Stimulated activated CD4-positive, alpha-beta T cell treated with anti-CD3 and anti-CD28 coated beads, Interleukin-15, amount 100 ng/mL, for 24 hours (primary cell): Measurements from ENCODE around the gene PPP1R13L.

ENCODE experiments used
- DNase-seq: peaks from one replicate; pipeline ENCODE4 v3.0.0-alpha.2; 2020

PPP1R13L gene

DNA sequence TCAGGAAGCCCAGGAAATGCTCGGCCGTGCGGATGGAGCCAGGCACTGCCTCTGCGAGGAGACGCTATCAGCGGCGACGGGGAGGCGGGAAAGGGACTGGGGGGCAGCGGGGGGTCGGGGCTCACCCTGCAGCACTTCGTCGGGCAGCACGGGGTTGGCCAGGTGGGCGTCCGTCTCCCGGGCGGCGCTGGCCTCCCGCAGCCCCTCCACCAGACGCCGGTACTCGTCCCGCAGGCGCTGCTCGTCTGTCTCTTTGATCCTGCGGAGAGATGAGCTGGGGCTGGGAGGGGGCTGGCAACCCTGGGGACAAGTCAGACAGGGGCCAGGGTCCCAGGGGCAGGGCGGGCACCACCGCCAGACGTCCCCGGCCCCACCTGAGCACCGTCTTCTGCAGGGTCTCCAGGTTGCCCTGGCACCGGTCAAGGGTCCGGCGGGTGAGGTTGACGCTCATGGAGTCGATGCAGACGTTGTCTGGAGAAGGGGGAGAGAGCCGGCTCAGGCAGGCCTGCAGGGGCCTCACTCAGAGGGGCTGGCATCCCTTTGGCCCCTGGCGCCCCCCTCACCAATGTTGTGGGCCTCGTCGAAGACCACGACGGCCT is 40.9 kb downstream of the PPP1R13L start:
- DNase-seq: no peak

DNA sequence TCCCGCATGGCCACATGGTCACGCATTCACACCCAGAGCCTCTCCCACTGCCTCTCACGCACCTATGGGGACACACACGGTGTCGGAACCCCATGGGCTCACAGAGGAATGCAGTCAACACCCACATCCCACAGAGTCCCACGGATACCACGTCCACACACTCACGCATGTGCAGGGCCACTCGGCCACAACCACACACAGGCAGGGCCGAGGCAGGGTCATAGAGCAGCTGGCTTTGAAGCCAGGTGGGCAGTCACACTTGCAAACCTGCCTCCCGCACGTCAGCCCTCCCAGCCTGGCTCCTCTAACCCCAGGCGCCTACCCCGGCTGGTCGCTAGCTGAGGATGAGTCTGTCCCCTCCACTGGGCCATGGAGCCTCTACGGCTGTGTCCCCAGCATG is 42.6 kb downstream of the PPP1R13L start:
- DNase-seq: no peak

DNA sequence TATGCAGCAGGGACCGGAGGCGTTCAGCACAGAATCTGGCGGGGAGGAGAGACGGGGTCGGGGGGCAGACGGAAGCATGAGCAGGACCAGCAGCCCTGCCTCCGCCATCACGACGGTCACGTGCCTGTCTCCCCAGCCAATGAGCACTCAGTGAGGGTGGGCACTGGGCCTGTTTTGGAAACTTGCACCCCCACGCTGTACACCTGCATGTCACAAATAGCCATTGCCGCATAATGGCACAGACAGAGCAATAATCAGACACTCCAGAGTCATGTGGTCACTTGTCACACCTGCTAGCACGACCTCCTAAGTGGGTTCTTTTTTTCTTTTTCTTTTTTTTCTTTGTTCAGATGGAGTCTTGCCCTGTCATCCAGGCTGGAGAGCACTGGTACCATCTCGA is 43.3 kb downstream of the PPP1R13L start:
- no peak for DNase-seq

DNA sequence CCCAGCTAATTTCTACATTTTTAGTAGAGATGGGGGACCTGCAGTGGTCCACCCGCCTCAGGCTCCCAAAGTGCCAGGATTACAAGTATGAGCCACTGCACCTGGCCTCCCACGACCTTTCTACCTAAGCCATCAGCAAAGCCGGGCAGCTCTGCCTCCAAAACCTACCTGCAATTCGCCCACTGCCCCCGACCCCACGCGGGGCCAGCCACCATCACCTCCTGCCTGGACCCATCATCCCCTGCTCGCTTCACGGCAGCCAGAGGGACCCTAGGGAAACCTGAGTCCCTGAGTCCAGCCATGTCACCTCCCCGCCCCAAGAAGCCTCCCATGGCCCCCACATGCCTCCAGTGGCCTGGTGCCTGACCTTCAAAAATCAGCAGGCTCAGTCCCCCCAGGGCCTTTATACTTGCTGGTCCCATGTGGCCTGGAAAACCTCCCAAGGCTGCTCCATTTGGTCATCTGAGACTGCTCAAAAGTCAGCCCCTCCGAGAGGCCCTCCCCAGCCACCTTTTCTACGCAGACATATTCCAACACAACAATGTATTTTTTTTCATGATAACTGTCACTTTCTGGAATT is 46.6 kb downstream of the PPP1R13L start:
- DNase-seq: no peak

DNA sequence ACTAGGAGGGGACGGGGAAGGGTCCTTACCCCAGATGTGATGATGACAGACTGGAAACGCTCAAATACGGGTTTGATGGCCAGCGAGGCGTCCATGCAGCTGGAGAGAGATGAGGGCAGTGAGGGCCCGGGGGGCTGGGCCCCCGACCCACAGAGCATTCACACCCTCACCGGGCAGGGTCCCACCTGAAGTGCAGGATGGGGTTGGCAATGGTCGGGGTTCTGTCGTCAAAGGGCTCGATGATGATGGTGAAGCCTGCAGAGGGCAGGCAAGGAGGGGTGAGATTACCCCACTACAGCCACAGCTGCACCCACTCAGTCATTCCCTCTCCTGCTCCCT is 47.5 kb downstream of the PPP1R13L start:
- DNase-seq: no peak

DNA sequence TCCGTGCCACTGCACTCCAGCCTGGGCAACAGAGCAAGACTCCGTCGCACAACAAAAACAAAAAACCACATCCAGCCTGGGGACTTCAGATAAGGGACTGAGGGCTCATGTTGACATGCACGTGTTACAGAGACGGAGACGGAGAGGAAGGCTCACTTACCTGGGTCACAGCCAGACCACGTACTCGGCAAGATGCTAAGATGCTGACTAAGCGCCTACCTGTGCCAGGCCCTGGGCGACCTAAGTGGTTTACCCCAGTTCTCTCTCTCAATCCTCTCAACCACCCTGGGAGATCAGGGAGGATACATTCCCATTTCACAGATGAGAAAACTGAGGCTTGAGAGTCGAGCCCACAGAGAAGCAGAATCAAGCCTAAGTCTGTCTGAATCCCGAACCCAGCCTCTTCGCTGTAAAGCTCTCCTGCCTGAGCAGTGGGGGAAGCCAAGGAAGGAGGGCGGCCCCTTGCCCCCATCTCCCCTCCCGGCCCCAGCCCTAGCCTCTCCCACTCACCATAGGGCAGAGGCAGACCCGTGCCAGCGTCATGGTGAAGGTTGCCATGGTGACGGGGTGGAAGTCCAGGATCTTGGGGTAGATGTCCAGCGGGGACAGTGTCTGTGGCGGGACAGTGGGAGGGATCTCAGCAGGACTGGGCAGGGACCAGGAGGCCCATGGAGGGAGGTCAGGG is 48.0 kb downstream of the PPP1R13L start:
- no peak for DNase-seq

DNA sequence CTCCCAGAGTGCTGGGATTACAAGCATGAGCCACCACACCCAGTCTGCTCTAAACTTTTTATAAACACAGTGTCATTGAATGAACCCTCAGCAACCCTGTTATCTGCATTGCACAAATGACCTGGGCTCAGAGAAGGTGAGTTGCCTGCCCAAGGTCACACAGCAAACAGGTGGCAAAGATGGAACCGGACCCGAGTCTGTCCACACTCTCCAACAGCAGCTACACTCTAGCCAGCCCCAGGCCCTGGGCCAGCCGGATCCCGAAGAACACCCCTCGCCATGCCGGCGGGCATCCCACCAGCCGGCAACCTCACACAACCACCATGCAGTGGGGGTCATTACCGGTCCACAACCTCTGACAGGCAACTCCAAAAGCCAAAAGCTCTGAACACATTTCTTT is 49.0 kb downstream of the PPP1R13L start:
- DNase-seq: no peak

DNA sequence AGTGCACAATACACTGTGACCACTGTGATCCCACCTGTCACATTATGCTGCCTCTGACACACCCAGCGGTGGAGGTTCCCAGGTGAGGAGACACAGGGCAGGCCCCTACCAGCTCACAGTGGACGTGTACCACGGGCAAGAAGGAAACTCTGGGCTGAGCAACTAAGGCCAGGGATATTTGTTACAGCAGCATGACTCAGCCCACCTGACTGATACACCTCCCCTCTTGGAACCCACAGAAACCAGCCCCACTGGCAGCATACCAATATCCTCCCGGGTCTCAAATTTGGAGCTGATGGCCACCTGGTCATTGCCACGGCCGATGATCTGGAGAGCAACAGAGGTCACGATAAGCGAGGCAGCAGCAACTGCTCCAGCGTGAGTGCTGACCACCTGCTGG is 49.5 kb downstream of the PPP1R13L start:
- no peak for DNase-seq

DNA sequence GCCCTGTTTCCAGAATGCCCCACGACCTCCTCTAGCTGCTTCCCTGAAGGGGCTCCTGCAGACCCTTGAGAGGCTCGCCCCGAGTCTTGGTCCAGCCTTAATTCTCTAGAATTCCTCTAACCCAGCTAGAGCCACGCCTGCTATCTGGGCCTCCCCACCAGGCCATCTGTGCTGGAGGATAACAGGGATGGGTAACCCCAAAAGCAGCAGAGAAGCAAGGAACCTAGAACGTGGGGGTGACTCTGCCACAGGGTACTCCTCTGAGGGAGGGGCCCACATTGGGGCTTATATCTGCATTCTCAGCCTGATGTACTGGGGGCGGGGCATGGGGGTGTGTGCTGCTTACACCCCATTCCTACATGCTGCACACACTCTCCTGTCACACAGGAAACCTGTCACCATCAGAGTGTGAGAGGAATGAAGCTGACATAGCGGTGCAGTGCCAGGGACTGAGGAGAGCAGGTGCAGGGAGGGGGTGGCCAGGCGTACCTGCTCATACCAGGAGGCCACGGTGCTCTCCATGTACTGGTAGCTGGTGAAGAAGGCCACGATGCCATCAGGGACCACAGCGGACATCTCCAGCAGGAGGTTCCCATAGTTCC is 50.5 kb downstream of the PPP1R13L start:
- no peak for DNase-seq

DNA sequence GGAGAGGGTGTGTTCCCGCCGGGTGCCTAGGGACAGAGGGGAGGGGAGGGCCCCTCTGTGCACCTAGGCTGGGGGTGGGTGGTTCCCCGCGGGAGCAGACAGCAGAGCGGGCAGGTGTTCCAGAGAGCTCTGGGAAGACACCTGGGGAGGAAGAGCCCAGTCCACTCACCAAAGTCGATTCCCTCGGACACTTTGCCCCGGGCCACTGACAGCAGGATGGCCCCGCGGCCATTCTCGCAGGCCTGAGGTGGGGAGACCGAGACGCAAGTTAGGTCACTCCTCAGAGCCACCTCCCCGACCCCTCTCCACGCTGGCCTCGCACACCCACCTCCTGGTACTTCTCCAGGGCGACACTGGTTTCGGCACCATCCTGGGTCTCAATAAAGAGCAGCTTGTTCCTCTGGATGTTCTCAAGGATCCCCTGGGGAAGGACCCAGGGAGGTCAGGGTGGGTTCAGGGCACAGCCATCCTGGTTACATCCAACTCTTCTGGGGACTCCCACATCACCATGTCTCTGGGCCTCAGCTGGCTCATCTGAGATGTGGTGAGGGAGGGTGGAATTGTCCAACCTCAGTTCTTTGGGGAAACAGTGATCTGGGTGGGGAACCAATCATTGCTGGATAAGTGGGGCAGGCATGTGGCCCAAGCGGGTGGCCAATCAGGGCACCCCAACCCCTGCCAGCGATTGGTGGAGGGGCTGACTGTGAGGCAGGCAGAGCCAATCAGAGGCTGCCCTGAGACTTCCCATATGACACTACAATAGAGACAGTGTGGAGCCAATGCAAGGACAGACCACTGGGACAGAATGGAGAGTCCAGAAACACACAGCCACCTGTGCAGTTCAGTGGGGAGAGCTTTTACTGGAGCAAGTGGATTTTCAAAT is 51.7 kb downstream of the PPP1R13L start:
- DNase-seq: no peak

DNA sequence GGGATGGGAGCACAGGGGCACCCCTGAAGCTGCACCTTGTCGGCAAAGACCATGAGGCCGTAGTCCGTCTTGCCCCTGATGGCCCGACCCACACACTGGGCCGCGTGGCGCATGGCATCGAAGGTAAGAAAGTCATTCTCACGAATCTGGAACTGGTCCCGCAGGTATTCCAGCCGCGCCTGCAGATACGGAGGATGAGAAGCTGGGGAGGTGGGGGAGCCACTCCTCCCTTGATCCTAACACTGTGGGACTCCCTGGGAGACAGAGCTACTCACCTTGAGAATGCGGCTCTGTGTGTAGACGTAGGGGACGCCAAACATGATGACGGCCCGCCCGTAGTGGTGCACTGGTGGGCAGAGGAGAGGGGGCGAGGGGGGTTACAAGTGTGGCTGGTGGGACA is 52.4 kb downstream of the PPP1R13L start:
- no peak for DNase-seq

DNA sequence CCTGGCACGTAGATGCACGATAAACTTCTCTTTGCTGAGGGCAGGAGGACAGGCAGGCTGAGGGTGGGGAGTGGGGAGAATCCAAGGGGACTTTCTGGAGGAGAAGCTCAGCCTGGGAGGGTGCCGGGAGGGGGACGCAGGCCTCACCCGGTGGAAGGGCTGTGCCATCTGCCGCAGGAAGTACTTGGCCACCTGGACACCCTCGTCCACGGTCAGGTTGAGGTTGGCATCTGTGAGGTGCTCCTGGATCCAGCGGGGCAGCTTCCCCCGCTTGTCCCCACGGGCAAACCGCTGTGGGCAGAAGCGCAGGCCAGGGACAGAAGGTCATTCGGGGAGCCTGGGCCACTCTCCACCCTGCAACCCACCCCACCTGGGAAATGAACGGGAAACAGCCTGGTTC is 52.8 kb downstream of the PPP1R13L start:
- no peak for DNase-seq

DNA sequence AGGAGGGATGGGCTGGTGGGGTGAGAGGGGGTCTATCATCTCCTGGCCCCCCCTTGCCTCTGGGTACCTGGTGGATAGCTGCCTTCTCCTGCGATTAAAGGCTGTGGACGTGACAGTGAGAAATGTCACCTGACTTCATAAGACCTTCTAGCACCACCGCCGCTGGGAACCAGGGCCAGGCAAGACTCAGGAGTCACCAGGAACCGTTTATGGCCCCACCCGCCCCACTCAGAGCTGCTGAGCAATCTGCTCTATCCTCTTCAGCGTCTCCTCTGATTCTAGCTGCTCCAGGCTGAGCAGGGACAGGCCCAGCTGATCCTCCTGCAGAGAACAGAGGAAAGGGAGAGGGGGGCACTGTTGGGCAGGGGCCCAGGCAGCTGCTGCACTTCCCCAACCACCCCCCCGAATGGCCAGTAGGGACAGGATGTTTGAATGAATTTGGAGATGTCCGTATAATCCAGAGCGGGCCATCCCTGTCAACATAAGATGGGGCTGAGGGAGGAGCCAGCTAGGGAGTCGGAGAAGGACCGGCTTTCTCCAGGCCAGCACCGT is 53.4 kb downstream of the PPP1R13L start:
- no peak for DNase-seq

DNA sequence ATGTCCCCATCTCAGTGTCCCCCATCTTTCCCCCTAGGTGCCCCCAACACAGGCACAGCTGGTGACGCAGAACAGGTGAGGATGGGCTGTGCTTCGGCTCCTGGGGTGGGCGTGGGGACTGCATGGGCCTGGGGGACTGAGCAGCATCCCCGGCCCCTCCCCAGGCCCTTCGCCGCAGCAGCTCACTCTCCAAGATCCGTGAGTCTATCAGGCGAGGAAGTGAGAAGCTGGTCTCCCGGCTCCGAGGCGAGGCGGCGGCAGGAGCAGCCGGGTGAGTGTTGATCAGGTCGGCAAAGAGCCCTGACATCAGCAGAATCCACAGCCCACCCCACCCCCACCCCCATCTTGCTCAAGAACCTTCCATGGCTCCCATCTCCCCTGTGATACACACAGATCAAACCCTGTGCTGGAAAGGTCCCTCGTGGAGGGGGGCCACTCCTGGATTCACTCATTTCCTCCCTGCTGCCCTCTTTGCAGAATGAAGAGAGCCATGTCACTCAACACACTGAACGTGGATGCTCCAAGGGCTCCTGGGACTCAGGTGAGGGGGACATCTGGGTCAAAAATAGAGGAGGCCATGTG is 54.3 kb downstream of the PPP1R13L start:
- DNase-seq: no peak

DNA sequence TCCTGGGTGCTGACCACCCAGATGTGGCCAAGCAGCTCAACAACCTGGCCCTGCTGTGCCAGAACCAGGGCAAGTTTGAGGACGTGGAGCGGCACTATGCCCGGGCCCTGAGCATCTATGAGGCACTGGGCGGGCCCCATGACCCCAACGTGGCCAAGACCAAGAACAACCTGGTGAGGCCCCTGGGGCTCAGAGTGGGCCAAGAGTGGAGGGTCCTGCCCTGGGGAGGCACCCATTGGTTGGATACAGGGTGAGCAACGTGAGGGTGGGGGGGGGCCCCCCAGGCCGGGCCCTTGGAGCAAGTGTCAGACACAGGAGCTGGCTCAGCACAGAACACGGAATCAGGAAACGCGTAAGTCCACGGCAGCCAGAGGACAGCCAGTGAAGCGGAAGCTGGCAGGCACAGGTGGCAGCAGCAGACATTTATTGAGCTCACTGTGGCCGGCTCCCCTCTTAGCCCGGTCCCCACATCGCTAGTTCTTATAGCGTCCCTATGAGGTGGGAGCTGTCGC is 55.4 kb downstream of the PPP1R13L start:
- DNase-seq: no peak

DNA sequence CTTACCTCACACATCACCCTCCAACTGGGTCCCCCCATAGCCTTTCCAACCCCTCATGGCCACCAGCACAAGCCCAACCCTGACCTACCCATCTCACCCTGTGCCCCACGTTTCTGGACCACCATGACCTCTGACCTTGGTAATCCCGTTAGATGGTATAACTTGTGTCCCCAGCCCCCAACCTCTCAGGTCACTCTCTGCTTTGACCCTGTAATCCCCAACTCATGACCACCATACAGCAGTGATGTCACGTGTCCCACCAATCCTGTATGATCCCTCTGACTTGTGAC is 55.8 kb downstream of the PPP1R13L start:
- DNase-seq: no peak

DNA sequence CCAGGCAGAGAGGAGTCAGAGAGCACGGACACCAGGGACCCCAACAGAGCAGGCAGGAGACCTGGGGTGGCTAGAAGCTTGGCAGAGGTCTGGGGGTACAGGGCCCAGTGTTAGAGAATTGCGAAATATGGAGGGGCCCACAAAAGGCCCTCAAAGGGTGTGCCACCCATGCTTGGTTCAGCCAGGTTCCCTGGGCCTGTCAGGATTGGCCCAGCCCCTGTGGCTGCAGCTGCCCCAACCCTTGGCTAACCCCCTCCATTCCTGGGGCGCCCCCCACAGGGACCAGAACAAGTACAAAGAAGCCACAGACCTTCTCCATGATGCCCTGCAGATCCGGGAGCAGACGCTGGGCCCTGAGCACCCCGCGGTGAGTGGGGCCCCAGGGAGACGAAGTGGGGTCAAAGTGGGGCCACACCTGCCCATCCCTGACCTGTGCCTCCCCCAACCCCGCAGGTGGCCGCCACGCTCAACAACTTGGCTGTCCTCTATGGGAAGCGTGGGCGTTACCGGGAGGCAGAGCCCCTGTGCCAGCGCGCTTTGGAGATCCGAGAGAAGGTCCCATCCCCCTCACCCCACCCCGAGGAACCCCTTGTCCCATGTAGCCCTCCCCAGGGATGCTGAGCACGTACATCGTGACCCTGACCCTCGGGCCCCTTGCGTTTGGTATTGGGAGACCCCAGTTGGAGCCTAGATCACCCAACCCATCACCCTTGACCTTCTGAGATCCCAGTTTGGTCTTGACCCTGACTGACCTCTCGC is 56.3 kb downstream of the PPP1R13L start:
- DNase-seq: no peak

DNA sequence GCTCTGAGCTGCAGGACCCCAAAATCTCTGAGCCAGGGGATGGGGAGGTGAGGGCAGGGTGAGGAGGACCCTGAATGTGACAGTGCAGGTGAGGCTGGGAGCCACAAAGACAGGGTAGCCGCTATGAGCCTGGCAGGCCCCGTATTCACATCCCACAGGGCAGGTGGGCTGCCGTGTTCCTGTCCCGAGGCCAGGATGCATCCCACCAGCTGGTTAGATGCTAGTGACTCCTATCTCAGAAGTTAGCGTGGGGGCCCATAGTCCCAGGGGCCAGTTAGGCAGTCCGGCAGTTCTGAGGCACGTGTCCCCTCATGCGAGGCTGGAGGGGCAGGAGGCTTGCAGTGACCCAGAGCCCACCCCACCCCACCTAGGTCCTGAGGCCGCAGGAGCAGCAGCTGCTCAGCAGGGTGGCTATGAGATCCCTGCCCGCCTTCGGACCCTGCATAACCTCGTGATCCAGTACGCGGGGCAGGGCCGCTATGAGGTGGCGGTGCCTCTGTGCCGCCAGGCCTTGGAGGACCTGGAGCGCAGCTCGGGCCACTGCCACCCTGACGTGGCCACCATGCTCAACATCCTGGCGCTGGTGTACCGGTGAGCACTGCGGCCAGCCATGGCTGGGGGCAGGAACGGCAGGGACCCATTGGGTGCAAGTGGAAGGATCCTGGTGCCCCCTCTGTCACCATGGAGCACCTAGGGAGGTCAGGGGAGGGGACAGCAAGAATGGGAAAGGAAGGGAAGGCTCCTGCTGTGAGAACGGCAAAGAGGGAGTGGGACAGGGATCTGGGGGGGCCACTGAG is 57.1 kb downstream of the PPP1R13L start:
- no peak for DNase-seq

DNA sequence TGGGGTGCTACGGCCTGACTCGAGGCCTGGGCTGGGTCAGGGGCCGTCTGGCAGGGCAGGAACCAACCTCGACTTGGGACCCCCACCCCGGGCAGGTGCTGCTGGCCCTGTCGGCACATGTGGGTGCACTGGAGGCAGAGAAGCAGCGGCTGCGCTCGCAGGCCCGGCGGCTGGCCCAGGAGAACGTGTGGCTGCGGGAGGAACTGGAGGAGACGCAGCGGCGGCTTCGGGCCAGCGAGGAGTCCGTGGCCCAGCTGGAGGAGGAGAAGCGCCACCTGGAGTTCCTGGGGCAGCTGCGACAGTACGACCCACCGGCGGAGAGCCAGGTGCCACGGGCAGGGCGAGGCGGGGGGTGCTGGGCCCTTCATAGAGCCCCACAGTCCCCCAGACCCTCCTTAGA is 58.4 kb downstream of the PPP1R13L start:
- DNase-seq: no peak

DNA sequence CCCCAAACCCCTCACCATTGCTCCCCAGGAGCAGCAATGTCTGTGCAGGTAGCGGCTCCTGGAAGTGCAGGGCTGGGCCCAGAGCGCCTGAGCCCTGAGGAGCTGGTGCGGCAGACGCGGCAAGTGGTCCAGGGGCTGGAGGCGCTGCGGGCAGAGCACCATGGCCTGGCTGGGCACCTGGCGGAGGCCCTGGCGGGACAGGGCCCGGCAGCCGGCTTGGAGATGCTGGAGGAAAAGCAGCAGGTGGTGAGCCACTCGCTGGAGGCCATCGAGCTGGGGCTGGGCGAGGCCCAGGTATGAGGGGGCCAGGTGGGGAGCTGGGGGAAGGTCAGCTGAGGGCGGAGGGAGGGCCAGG is 59.4 kb downstream of the PPP1R13L start:
- DNase-seq: no peak
